ENCODE data around the gene PDCD1.
"Not testable (repeated sequence)": the region's sequence is repeated elsewhere in the genome, so short reads cannot be mapped to it uniquely, and the experiment has no call there.

DNA sequence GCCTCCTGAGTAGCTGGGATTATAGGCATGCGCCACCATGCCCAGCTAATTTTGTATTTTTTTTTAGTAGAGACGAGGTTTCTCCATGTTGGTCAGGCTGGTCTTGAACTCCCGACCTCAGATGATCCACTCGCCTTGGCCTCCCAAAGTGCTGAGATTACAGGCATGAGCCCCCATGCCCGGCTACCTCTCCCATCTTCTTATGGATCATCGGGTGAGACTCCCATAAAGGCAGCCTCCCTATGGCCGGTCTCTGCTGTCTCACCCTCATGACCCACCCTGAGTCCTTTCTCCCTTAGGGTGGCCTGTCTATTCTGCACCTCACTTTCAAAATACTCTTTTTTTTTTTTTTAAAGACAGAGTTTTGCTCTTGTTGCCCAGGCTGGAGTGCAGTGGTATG is 49.1 kb upstream of the PDCD1 start:
- TF ChIP-seq, protein P1, sequence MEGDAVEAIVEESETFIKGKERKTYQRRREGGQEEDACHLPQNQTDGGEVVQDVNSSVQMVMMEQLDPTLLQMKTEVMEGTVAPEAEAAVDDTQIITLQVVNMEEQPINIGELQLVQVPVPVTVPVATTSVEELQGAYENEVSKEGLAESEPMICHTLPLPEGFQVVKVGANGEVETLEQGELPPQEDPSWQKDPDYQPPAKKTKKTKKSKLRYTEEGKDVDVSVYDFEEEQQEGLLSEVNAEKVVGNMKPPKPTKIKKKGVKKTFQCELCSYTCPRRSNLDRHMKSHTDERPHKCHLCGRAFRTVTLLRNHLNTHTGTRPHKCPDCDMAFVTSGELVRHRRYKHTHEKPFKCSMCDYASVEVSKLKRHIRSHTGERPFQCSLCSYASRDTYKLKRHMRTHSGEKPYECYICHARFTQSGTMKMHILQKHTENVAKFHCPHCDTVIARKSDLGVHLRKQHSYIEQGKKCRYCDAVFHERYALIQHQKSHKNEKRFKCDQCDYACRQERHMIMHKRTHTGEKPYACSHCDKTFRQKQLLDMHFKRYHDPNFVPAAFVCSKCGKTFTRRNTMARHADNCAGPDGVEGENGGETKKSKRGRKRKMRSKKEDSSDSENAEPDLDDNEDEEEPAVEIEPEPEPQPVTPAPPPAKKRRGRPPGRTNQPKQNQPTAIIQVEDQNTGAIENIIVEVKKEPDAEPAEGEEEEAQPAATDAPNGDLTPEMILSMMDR (IDR thresholded peaks at IDR 0.05; ENCODE audit: insufficient read depth, low read length): not testable (repeated sequence)
- TF ChIP-seq REST (IDR thresholded peaks at IDR 0.05; ENCODE audit: insufficient replicate concordance, low read depth): not testable (repeated sequence)

Measured in HL-60 (cell line).